BLaER1 treated with 17β-estradiol and CSF1 and Interleukin-3, amounts not matched to agents 10 nM and 100 nM (cell line): ENCODE results near the gene VCX2.
"Not testable (repeated sequence)": the region's sequence is repeated elsewhere in the genome, so short reads cannot be mapped to it uniquely, and the experiment has no call there.

Experiments
- H3K27ac ChIP-seq, 11 experiments: shearing (Covaris generic); formaldehyde crosslinking; 2 replicates each; pipeline ENCODE4 v1.8.1; 2022
- H3K27me3 ChIP-seq, 11 experiments: shearing (Covaris generic); formaldehyde crosslinking; 2 replicates each; pipeline ENCODE4 v1.8.1; 2022
- H3K36me3 ChIP-seq, 11 experiments: shearing (Covaris generic); formaldehyde crosslinking; 2 replicates each; pipeline ENCODE4 v1.8.1; 2022
- H3K4me1 ChIP-seq, 10 experiments: shearing (Covaris generic); formaldehyde crosslinking; 2 replicates each; pipeline ENCODE4 v1.8.1; 2022
- H3K4me2 ChIP-seq, 11 experiments: shearing (Covaris generic); formaldehyde crosslinking; 2 replicates each; pipeline ENCODE4 v1.8.1; 2022
- H3K4me3 ChIP-seq, 10 experiments: shearing (Covaris generic); formaldehyde crosslinking; 2 replicates each; pipeline ENCODE4 v1.8.1; 2022
- H3K9ac ChIP-seq, 11 experiments: shearing (Covaris generic); formaldehyde crosslinking; 2 replicates each; pipeline ENCODE4 v1.8.1; 2022
- H3K9me3 ChIP-seq, 11 experiments: shearing (Covaris generic); formaldehyde crosslinking; replicated peaks in 1 of 11; 2 replicates each; pipeline ENCODE4 v1.8.1; 2022
- H4K20me1 ChIP-seq, 11 experiments: shearing (Covaris generic); formaldehyde crosslinking; 2 replicates each; pipeline ENCODE4 v1.8.1; 2022
- Cebpa-rat ChIP-seq, 11 experiments: shearing (Covaris generic); IDR thresholded peaks; 2 replicates each; pipeline ENCODE4 v1.8.1; 2022

The VCX2 gene

GRCh38 chrX:8138252-8138651 lies 32.8 kb downstream of the VCX2 start:
- peaks cover 0 to 8% (median 0%) of the 10 kb centered on the region in 10 experiments; a peak in 1 of 20 replicates for H3K4me1 ChIP-seq
- peaks cover 3 to 16% (median 10%) of the 10 kb centered on the region in 11 experiments; a peak in 12 of 22 replicates for H3K9me3 ChIP-seq
- no peaks in the 10 kb centered on the region for H3K27me3 ChIP-seq
- no peak overlapping the region for H3K9ac ChIP-seq
- H3K36me3 ChIP-seq = no peaks in the 10 kb centered on the region
- no peak overlapping the region for H3K27ac ChIP-seq
- no peak overlapping the region for H3K4me2 ChIP-seq
- no peaks in the 10 kb centered on the region for H4K20me1 ChIP-seq
- no peak for TF ChIP-seq Cebpa-rat (IDR thresholded peaks at IDR 0.05)
- H3K4me3 ChIP-seq = no peak overlapping the region

GRCh38 chrX:8126648-8127047 lies 44.4 kb downstream of the VCX2 start:
- no peak for TF ChIP-seq Cebpa-rat (IDR thresholded peaks at IDR 0.05)

GRCh38 chrX:8126092-8126491 lies 45.0 kb downstream of the VCX2 start:
- no peak overlapping the region for H3K4me2 ChIP-seq
- H4K20me1 ChIP-seq = no peaks in the 10 kb centered on the region
- no peaks in the 10 kb centered on the region for H3K36me3 ChIP-seq

More at GRCh38 chrX:8126648-8127047, 44.4 kb downstream of the VCX2 start:
- no peaks in the 10 kb centered on the region for H3K36me3 ChIP-seq
- H3K4me2 ChIP-seq = no peak overlapping the region
- H4K20me1 ChIP-seq = no peaks in the 10 kb centered on the region
- H3K27me3 ChIP-seq = no peaks in the 10 kb centered on the region
- no peaks in the 10 kb centered on the region for H3K4me1 ChIP-seq
- H3K9ac ChIP-seq = no peak overlapping the region
- H3K27ac ChIP-seq = no peak overlapping the region
- no peak overlapping the region for H3K4me3 ChIP-seq
- H3K9me3 ChIP-seq = peaks cover 0 to 9% (median 0%) of the 10 kb centered on the region in 11 experiments; a peak in 3 of 22 replicates

GRCh38 chrX:8125566-8125965 lies 45.5 kb downstream of the VCX2 start:
- H3K27me3 ChIP-seq = no peaks in the 10 kb centered on the region
- H3K36me3 ChIP-seq = no peaks in the 10 kb centered on the region
- H3K9ac ChIP-seq = no peak overlapping the region
- no peak overlapping the region for H3K27ac ChIP-seq
- H4K20me1 ChIP-seq = no peaks in the 10 kb centered on the region
- no peak overlapping the region for H3K4me2 ChIP-seq
- no peaks in the 10 kb centered on the region for H3K9me3 ChIP-seq
- H3K4me3 ChIP-seq = no peak overlapping the region
- no peak for TF ChIP-seq Cebpa-rat (IDR thresholded peaks at IDR 0.05)
- no peaks in the 10 kb centered on the region for H3K4me1 ChIP-seq

More at GRCh38 chrX:8126092-8126491, 45.0 kb downstream of the VCX2 start:
- H3K9ac ChIP-seq = no peak overlapping the region
- H3K4me1 ChIP-seq = no peaks in the 10 kb centered on the region
- H3K27me3 ChIP-seq = no peaks in the 10 kb centered on the region
- no peak overlapping the region for H3K4me3 ChIP-seq
- no peak; a peak in 1 of 22 replicates for TF ChIP-seq Cebpa-rat (IDR thresholded peaks at IDR 0.05)
- no peak overlapping the region for H3K27ac ChIP-seq
- H3K9me3 ChIP-seq = peaks cover 0 to 4% (median 0%) of the 10 kb centered on the region in 11 experiments; a peak in 1 of 22 replicates

GRCh38 chrX:8122538-8122937 lies 48.5 kb downstream of the VCX2 start:
- H3K4me2 ChIP-seq = no peak overlapping the region
- no peak overlapping the region for H3K27ac ChIP-seq
- H3K9me3 ChIP-seq = no peaks in the 10 kb centered on the region
- no peak overlapping the region for H3K9ac ChIP-seq
- no peaks in the 10 kb centered on the region for H3K4me1 ChIP-seq
- H3K36me3 ChIP-seq = no peaks in the 10 kb centered on the region
- no peak overlapping the region for H3K4me3 ChIP-seq
- no peaks in the 10 kb centered on the region for H3K27me3 ChIP-seq
- no peaks in the 10 kb centered on the region for H4K20me1 ChIP-seq
- TF ChIP-seq Cebpa-rat (IDR thresholded peaks at IDR 0.05) = no peak

- not testable (repeated sequence) for H3K27me3 ChIP-seq, H3K4me2 ChIP-seq, H3K4me1 ChIP-seq, H4K20me1 ChIP-seq, H3K9ac ChIP-seq, H3K27ac ChIP-seq, H3K9me3 ChIP-seq, H3K36me3 ChIP-seq, H3K4me3 ChIP-seq
Observed at GRCh38 chrX:8121391-8121790, 49.7 kb downstream of the VCX2 start.
